ENCODE measurements around the gene ZCCHC24. TPM values are rescaled to one million over a fixed set of nuclear protein-coding genes. Genes with fewer than 3 reads are reported as not detected.

ZCCHC24 gene
- total and polyA plus RNA-seq, 9 donors = 21.6 to 92.1 (median 58.3) TPM

DNA sequence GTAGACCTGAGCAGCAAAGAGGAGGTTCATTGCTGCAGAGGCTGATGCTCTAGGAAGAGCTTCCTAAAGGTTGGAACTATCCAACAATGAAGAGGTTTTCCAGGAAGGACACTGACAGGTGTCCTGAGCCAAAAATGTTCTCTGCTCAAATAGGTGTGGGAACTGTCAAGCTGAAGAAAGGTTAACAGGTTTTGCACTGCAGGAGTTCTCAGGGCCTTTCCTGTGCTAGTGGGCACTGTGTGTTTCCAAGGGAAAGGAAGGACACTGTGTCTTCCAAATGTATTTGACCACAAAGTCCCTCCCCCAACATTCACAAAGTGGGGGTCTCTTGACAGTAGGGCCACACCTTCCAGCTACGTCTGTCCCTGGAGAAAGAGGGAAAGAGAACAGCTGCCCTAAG is 4.0 kb downstream of the ZCCHC24 start:
- Histone ChIP-seq H3K4me3 (no peak overlapping the region), H3K27ac (no peak overlapping the region), H3K27me3 (no peaks in the 10 kb centered on the region), H3K9me3 (no peaks in the 10 kb centered on the region), H3K4me1 (ENCODE audit: insufficient read depth) (peaks cover 38% of the 10 kb centered on the region), H3K36me3 (no peaks in the 10 kb centered on the region)
- DNase-seq = peak in 1 of 5 donors; percentile 4
- WGBS, 3 donors = 0 to 40% (median 36%) methylated on average over 1 of the region's 1 CpG
- TF ChIP-seq EP300 (IDR thresholded peaks at IDR 0.05) (no peak), POLR2A (IDR thresholded peaks at IDR 0.05) (no peak)
- TF ChIP-seq, protein P1, sequence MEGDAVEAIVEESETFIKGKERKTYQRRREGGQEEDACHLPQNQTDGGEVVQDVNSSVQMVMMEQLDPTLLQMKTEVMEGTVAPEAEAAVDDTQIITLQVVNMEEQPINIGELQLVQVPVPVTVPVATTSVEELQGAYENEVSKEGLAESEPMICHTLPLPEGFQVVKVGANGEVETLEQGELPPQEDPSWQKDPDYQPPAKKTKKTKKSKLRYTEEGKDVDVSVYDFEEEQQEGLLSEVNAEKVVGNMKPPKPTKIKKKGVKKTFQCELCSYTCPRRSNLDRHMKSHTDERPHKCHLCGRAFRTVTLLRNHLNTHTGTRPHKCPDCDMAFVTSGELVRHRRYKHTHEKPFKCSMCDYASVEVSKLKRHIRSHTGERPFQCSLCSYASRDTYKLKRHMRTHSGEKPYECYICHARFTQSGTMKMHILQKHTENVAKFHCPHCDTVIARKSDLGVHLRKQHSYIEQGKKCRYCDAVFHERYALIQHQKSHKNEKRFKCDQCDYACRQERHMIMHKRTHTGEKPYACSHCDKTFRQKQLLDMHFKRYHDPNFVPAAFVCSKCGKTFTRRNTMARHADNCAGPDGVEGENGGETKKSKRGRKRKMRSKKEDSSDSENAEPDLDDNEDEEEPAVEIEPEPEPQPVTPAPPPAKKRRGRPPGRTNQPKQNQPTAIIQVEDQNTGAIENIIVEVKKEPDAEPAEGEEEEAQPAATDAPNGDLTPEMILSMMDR (IDR thresholded peaks at IDR 0.05) = no peak
- intact Hi-C loops (cut with DNase I) = loop anchor here in 2 of 4 donors (5.0 kb wide), 2 partner anchors 34 to 54 kb away; no protein-coding TSS in a partner anchor

DNA sequence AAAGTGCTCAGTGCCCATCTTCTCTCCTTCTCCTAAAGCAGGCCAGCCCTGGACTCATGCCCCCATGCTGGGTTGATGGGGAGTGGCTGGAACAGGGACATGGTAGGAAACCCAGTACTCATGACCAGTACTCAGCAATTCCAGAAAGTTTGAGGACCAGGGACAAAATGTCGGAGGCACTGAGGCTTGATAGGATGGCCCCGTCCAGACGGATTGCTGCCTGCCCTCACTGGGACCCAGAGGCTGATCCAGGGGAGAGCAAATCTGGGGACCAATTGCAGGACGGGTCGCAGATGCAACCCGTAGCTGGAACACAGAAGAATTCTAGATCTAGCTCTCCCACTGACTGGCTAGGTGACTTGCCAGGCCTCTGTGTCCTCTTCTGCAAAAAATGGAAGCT is 5.1 kb downstream of the ZCCHC24 start:
- Histone ChIP-seq H3K27ac (peak overlapping the region in 1 of 2 donors; percentile 2), H3K4me1 (ENCODE audit: insufficient read depth) (peaks cover 50% of the 10 kb centered on the region), H3K9me3 (no peaks in the 10 kb centered on the region), H3K27me3 (no peaks in the 10 kb centered on the region), H3K36me3 (no peaks in the 10 kb centered on the region), H3K4me3 (no peak overlapping the region)
- peak in 1 of 5 donors; percentile 7 for DNase-seq
- 88 to 90% (median 90%) methylated on average over 6 of the region's 6 CpGs for WGBS, 3 donors
- intact Hi-C loops (cut with DNase I) = loop anchor here in 2 of 4 donors (5.0 kb wide), 2 partner anchors 33 to 53 kb away; no protein-coding TSS in a partner anchor
- no peak for TF ChIP-seq EP300 (IDR thresholded peaks at IDR 0.05)
- TF ChIP-seq, protein P1 (IDR thresholded peaks at IDR 0.05) = no peak
- TF ChIP-seq POLR2A (IDR thresholded peaks at IDR 0.05) = no peak

DNA sequence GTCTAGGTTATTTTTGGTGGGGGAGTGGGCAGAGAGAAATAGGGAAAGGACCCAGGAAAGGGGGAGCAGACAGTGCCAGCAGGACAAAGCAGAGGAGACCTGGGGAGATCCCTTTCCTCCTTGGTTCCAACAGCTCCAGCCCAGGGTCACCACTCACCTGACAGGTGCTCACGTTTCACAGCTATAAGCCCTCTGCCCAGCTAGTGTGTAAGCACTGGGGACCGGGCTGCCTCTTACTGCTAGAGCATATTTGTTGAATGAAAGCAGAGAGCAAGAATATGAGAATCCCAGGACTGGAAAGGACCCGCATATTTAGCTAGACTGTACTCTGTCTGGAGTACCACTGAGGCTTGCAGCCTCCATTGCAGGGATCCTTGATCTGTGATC is 6.7 kb downstream of the ZCCHC24 start:
- WGBS, 3 donors = 69 to 81% (median 72%) methylated on average over 3 of the region's 3 CpGs
- DNase-seq = peak in 3 of 5 donors; percentile 8 to 27 (median 13)
- intact Hi-C loops (cut with DNase I) = no loop called here
- H3K4me3 ChIP-seq = no peak overlapping the region
- H3K4me1 ChIP-seq (ENCODE audit: insufficient read depth) = peaks cover 59% of the 10 kb centered on the region
- no peak for TF ChIP-seq POLR2A (IDR thresholded peaks at IDR 0.05)
- TF ChIP-seq EP300 (IDR thresholded peaks at IDR 0.05) = no peak
- TF ChIP-seq, protein P1 (IDR thresholded peaks at IDR 0.05) = no peak
- peak overlapping the region in 1 of 2 donors; percentile 88 for H3K27ac ChIP-seq
- no peaks in the 10 kb centered on the region for H3K9me3 ChIP-seq
- no peaks in the 10 kb centered on the region for H3K27me3 ChIP-seq
- H3K36me3 ChIP-seq = no peaks in the 10 kb centered on the region

DNA sequence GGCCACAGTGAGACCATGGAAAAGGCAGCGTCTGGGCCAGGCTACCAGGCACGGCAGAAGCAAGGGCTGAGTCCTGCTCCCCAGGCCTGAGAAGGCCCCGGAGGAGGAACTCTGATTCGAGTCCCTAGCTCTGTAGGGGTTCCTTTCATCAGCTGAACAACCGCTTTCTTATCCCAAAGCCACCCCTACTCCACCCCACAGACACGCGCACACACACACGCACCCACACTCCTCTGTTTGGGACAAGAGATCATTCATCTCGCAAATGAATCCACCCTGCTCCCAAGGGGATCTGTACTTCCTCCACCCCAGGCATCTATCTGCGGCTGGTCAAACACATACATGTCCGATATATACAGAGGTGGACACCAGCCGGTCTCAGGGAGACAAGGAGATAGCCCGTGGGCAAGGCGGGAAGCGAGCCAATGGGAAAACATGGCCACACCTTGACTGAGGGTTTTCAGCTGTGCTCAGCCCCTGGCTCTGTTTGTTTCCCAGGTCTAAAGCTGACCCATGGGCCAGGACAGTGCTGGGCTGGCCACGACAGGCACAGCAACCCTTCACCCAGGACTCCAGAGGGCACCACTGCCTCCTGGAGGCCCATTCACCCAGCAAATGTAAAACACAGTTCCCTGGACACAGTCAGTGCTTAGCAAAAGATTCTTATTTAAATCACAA is 7.3 kb downstream of the ZCCHC24 start:
- H3K4me3 ChIP-seq = no peak overlapping the region
- peaks cover 62% of the 10 kb centered on the region for H3K4me1 ChIP-seq (ENCODE audit: insufficient read depth)
- intact Hi-C loops (cut with DNase I) = no loop called here

More for the DNA sequence above, 7.3 kb downstream of the ZCCHC24 start:
- H3K27me3 ChIP-seq = no peaks in the 10 kb centered on the region
- H3K36me3 ChIP-seq = no peaks in the 10 kb centered on the region
- peak overlapping the region; percentile 31 to 88 for H3K27ac ChIP-seq
- peak in 3 of 5 donors; percentile 15 to 46 (median 41) for DNase-seq
- WGBS, 3 donors = 55 to 60% (median 58%) methylated on average over 16 of the region's 16 CpGs
- no peaks in the 10 kb centered on the region for H3K9me3 ChIP-seq
- TF ChIP-seq POLR2A (IDR thresholded peaks at IDR 0.05) = no peak
- no peak for TF ChIP-seq EP300 (IDR thresholded peaks at IDR 0.05)
- TF ChIP-seq, protein P1 (IDR thresholded peaks at IDR 0.05) = no peak
